Right cardiac atrium (tissue), 5 donors: ENCODE results near the gene TMEM59L. TPM values are rescaled to one million over a fixed set of nuclear protein-coding genes. Genes with fewer than 3 reads are reported as not detected.

Experiments
- ATAC-seq, 2 donors: fragments of 200-7000 bp; cut with Tn5 transposase; one replicate each; pipeline versions ENCODE4 v1.8.0 to v1.9.1; 2020; ENCODE audit warnings: moderate library complexity in 2 of 2, mild to moderate bottlenecking in 1 of 2
- DNase-seq, 3 donors: peaks; one replicate each; pipeline ENCODE4 v3.0.0-alpha.2; 2020
- H3K27ac ChIP-seq: one replicate; pipeline ENCODE4 v1.5.1; 2013; ENCODE audit warnings: mild to moderate bottlenecking, low read length, control low read depth, moderate library complexity
- H3K27me3 ChIP-seq: one replicate; pipeline ENCODE4 v1.6.1; 2013; ENCODE audit not compliant: control insufficient read depth, insufficient read depth
- H3K4me1 ChIP-seq: one replicate; pipeline ENCODE4 v1.6.1; 2013; ENCODE audit warnings: low read length; ENCODE audit not compliant: control insufficient read depth, insufficient read depth
- H3K4me3 ChIP-seq: one replicate; pipeline ENCODE4 v1.5.1; 2013; ENCODE audit warnings: low read length, control low read depth
- H3K9me3 ChIP-seq: one replicate; pipeline ENCODE4 v1.6.1; 2013; ENCODE audit warnings: low read length; ENCODE audit not compliant: control insufficient read depth
- whole genome bisulfite sequencing: extraction: QIAGEN DNeasy Blood & Tissue Kit; methylation state at CpG from one replicate; pipeline ENCODE4 v1.1.7; 2013; 5-methylcytosine and 5-hydroxymethylcytosine counted together
- intact Hi-C, 4 donors: fragments of 100-400 bp; cut with DNase I; formaldehyde crosslinking; loops; one replicate each; pipeline versions ENCODE4 v1.11.0 to v1.14.0; 2022 to 2023
- polyA plus RNA-seq: library from polyadenylated mRNA; stranded (reverse); fragments of 200-250 nt; gene quantifications from one replicate; pipeline ENCODE4 v1.2.3, GENCODE V29; 2013
- total RNA-seq, 4 donors: library from RNA; stranded (reverse); fragmentation: NEBNext Ultra II Directional; extraction: Animal tissue kit (Norgen Biotek cat#: 25700); gene quantifications; one replicate each; pipeline ENCODE4 v1.2.1, GENCODE V29; 2021
- donor health status: healthy with polysubstance abuse.
- donor health status: DM: no; HTN: yes; CAD: no.
- donor health status: DM: no; HTN: no; CAD: no.
- donor health status: DM: no; HTN: yes; CAD: no; lungs with severe emphysema.
- donor health status: DM: yes; HTN: yes; CAD: no.

TMEM59L gene
- total and polyA plus RNA-seq, 5 donors = 2.2 to 5.9 (median 4.7) TPM

DNA sequence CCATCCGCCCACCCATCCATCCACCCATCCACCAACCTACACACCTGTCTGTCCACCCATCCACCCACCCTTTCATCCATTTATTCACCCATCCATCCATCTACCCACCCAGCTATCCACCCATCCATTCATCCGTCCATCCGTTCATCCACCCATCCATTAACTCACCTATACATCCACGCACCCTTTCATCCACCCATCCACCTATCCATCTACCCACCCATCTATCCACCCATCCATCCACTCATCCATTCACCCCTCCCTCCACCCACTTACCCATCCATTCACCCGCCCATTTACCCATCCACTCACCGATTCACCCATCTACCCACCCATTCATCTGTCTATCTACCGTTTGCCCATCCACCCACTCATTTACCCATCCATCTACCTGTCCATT is 41.8 kb downstream of the TMEM59L start:
- DNase-seq (no peak), ATAC-seq (no peak)
- peaks cover 26% of the 10 kb centered on the region for H3K4me1 ChIP-seq
- H3K27ac ChIP-seq = no peak overlapping the region
- 97% methylated on average over 7 of the region's 7 CpGs for WGBS
- no peak overlapping the region for H3K4me3 ChIP-seq
- no peaks in the 10 kb centered on the region for H3K9me3 ChIP-seq
- intact Hi-C loops = no loop called here
- H3K27me3 ChIP-seq = no peaks in the 10 kb centered on the region

DNA sequence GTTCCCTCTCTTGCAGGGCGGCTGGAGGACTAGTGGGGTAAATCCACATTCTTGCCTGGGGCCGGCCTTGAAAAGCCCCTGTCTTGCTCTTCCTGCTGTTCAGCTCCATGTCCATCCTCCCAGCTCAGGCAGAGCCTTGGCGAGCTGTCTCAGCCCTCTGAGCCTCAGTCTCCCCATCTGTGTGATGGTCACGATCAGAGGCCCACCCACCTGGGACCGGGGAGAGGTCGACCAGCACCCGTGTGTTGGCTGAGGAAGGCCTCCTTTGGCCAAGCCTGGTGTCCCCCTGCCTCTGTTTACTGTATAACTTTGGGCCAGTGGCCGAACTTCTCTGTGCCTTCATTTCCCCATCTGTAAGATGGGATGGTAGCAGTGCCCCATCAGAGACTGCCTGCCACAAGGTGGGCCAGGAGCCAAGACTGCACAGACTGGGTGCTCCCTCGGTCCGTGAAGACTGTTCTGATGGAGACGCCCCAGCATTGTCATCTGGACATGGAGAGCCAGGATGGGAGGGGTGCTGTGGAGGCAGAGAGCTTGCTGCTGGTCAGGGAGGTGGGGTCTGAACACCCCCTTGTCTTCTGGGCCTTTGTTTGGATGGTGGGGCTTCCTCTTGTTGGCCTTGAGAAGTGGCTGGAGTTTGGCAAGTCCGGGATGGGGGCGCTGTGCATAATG is 42.6 kb downstream of the TMEM59L start:
- H3K27me3 ChIP-seq = no peaks in the 10 kb centered on the region
- H3K27ac ChIP-seq = no peak overlapping the region
- H3K4me1 ChIP-seq = peaks cover 23% of the 10 kb centered on the region
- intact Hi-C loops = no loop called here
- no peak for DNase-seq
- H3K9me3 ChIP-seq = no peaks in the 10 kb centered on the region
- ATAC-seq = no peak
- H3K4me3 ChIP-seq = no peak overlapping the region
- WGBS = 96% methylated on average over 13 of the region's 13 CpGs

DNA sequence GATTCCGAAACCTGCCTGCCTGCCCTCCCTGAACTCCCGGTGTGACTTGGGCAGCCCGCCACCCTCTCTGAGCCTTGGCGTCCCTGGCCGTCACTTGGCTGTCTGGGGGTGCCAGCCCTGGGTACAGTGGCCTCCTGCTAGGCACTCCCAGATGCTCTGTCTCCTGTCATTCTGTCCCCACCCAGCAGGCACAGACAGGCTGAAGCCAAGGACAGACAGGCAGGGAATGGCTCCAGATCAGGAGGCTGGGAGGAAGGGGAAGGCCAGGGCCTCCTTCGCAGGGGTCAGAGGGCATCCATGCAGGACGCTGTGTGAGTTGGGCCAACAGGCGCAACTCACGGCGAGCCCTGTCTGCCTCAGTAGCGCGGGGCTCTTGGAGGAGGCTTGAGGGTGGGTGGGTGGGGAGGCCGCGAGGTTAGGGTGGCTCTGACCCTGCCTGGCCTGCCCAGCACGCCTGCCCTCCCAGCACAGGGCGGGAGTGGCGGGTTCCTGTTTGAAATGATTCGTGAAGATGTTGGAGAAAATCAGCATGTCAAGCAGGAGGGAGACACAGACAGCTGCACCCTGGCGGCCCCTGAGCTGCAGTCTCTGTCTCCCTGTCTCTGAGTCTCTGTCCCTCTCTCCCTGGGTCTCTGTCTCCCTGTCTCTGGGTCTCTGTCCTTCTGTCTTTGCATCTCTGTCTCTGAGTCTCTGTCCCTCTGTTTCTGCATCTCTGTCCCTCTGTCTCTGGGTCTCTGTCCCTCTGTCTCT is 43.8 kb downstream of the TMEM59L start:
- no peaks in the 10 kb centered on the region for H3K27me3 ChIP-seq
- WGBS = 79% methylated on average over 19 of the region's 19 CpGs
- no peak overlapping the region for H3K27ac ChIP-seq
- H3K4me3 ChIP-seq = no peak overlapping the region
- H3K4me1 ChIP-seq = peaks cover 17% of the 10 kb centered on the region
- DNase-seq = peak in 2 of 3 donors; percentile 61 to 70
- intact Hi-C loops = no loop called here
- no peak for ATAC-seq
- no peaks in the 10 kb centered on the region for H3K9me3 ChIP-seq

DNA sequence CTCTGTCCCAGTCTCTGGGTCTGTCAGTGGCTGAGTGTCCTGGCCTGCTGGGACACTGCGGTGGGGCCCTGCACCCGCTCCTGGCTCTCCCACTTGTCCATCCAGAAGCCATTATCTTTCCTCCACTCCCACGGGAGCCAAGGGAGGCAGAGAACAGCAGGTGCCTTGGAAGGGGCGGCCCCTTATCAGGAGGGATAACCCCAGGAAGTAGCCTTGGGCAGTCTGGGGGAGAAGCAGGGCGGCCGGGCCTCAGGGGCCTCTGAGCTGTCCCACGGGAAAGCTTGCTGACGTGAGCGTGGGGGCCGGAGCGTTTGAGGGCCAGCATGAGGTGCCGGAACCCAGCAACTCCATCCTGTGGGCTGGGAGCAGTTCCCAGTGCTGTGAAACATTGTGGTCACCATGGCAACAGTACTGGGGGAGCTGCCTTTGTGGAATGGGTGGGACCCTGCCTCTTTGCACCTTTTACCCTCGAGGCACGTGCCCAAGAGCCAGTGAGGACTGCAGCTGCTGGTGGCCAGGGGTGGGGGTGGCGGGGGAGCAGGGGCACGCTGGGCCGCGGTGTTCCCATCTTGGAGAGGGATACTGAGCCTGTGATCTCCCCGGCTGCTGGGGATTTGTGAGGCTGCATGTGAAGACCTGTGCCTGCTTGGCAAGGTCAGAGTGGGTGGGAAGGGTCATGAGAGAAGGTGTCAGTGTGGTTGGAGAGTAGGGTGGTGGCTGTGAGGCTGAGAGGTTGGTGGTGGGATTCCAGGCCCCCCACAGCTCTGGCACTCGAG is 45.1 kb downstream of the TMEM59L start:
- ATAC-seq (peak; percentile 9 to 64), DNase-seq (peak; percentile 86 to 90 (median 89))
- peak overlapping the region; percentile 63 for H3K27ac ChIP-seq
- no peak overlapping the region for H3K4me3 ChIP-seq
- no peaks in the 10 kb centered on the region for H3K9me3 ChIP-seq
- 32% methylated on average over 20 of the region's 20 CpGs for WGBS
- no peaks in the 10 kb centered on the region for H3K27me3 ChIP-seq
- H3K4me1 ChIP-seq = peaks cover 16% of the 10 kb centered on the region
- intact Hi-C loops = no loop called here

DNA sequence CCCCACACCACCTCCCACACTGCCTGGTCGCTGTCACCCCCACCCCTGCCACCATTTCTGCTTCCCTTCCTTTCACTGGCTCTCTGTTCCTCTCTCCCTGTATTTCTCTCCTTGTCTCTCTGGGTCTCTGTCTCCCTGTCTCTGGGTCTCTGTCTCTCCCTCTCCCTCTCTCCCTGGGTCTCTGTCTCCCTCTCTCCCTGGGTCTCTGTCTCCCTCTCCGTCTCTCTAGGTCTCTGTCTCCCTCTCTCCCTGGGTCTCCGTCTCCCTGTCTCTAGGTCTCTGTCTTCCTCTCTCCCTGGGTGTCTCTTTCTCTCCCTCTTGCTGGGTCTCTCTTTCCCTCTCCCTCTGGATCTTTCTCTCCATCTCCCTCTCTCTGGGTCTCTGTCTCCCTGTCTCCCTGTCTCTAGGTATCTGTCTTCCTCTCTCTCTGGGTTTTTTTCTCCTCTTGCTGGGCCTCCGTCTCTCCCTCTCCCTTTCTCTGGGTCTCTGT is 45.7 kb downstream of the TMEM59L start:
- peaks cover 16% of the 10 kb centered on the region for H3K4me1 ChIP-seq
- H3K27ac ChIP-seq = peak overlapping the region; percentile 63
- intact Hi-C loops = no loop called here
- H3K4me3 ChIP-seq = no peak overlapping the region
- H3K27me3 ChIP-seq = no peaks in the 10 kb centered on the region
- DNase-seq (no peak), ATAC-seq (no peak)
- 85% methylated on average over 4 of the region's 4 CpGs for whole genome bisulfite sequencing
- H3K9me3 ChIP-seq = no peaks in the 10 kb centered on the region

DNA sequence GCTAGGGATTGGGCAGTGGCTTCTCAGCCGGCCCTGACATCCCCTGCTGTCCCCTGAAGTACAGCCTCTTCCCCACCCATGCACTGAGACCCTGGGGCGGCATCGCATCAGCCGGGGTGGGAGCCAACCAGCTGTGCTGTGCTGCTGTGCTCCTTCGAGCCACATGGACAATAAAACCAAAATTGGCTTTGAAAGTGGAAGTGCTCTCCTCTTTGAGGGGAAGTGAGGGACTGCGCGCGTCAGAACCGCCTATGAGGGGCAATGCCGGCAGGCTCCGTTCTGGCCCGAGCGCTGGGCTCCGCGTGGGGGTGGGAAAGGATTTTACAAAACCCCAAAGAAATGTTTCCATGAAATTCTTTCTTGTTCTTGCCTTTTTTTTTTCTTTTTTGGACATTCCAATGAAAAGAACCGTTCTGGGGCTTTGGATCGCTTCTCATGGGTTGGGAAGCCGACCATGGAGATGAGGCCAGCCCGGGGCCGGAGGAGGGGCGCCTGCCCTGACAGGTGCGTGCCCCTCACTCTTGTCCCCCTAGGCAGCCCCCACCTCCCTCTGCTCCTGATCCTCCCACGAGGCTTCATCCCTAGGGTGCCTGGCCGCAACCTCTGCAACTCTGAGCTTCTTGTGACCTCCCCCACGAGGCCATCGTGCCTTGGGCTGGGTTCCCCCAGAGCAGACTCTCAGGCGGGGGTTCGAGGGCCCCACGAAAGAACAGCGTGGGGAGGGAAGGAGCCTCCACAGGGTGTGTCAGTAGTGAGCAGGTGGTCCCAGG is 46.8 kb downstream of the TMEM59L start:
- intact Hi-C loops = no loop called here
- Histone ChIP-seq H3K4me1 (peaks cover 16% of the 10 kb centered on the region), H3K9me3 (no peaks in the 10 kb centered on the region), H3K27me3 (no peaks in the 10 kb centered on the region), H3K4me3 (no peak overlapping the region), H3K27ac (peak overlapping the region; percentile 87)
- peak; percentile 84 to 89 (median 89) for DNase-seq
- peak; percentile 49 to 54 for ATAC-seq
- 41% methylated on average over 30 of the region's 30 CpGs for WGBS

DNA sequence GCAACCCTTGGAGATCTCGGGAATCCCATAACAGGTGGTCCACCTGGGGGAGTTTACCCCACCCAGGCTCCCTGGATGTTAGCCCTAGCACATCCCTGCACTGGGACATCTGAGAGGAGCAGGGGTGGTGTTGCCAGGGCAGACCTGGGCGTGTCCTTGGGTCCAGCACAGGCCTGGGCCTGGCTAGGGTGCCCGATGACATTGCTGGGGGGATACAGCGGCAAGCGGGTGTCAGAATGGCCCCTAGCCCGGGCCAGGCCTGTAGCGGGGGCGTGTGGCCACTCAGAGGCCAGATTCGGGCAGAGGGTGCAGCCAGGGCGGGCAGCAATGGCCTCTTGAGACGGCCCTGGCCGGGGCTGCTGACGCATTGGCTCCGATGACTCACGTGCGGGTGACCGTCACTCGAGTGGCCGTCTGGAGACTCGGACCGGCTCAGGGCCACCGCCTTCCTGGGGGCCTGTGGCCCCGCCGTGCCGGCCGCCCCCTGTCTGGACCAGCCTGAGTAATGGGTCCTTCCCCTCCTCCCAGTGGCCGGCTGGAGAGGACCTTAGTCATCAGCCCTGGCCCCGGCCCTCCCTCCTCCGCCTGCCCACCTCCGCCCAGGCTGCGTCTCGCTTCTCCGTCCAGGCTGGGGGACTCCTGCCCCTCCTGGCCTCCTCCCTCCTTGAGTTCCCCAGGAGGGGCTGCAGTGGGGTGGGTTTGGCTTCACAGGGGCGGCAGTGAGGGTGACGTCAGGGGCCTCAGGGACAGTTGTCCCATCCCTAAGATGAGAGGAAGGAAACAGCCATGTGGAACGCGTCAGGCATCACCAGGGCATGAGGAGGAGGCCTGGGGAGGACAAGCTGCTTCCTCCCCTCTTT is 47.6 kb downstream of the TMEM59L start:
- whole genome bisulfite sequencing = 60% methylated on average over 37 of the region's 37 CpGs
- Histone ChIP-seq H3K27ac (peak overlapping the region; percentile 87), H3K4me3 (no peak overlapping the region), H3K4me1 (peaks cover 16% of the 10 kb centered on the region), H3K9me3 (no peaks in the 10 kb centered on the region), H3K27me3 (no peaks in the 10 kb centered on the region)
- peak; percentile 93 to 95 (median 93) for DNase-seq
- intact Hi-C loops = no loop called here
- peak; percentile 76 to 82 for ATAC-seq

DNA sequence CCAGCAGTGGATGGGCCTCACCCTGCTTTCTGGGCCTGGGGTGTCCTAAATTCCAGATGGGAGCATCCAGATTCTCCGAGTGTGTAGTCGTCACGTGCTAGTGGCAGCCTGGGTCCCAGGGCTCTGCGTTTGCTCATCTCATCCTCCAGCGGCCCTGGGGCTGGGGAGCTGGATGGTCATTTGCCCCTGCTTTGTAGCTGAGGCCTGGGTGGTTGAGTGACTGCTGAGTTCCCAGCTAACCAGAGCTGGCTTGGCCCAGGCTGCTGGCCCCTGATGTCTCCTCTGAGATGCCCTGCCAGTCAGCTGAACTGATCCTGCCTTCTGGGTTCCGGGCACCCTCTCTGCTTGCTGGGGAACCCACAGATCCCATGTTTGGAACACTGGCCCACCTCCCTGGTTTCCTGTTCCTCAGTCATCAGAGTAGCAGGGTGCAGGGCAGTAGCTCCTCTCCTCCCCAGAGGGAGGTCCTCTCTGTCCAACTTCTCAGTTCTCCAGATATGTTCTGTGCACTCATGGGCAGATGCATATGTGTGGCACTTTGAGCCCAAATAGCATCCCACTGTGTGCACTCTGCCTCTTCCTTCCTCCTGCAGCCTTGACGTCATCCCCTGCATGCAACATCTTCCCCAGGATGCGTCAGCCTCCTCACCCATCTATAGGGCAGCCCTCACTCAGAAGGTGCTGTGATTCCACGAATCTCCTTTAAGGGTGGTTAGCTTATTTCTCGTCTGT is 48.4 kb downstream of the TMEM59L start:
- intact Hi-C loops = no loop called here
- no peak for DNase-seq
- no peak for ATAC-seq
- WGBS = 78% methylated on average over 10 of the region's 10 CpGs
- H3K4me3 ChIP-seq = no peak overlapping the region
- H3K9me3 ChIP-seq = no peaks in the 10 kb centered on the region
- no peaks in the 10 kb centered on the region for H3K27me3 ChIP-seq
- peak overlapping the region; percentile 13 for H3K27ac ChIP-seq
- peaks cover 16% of the 10 kb centered on the region for H3K4me1 ChIP-seq

DNA sequence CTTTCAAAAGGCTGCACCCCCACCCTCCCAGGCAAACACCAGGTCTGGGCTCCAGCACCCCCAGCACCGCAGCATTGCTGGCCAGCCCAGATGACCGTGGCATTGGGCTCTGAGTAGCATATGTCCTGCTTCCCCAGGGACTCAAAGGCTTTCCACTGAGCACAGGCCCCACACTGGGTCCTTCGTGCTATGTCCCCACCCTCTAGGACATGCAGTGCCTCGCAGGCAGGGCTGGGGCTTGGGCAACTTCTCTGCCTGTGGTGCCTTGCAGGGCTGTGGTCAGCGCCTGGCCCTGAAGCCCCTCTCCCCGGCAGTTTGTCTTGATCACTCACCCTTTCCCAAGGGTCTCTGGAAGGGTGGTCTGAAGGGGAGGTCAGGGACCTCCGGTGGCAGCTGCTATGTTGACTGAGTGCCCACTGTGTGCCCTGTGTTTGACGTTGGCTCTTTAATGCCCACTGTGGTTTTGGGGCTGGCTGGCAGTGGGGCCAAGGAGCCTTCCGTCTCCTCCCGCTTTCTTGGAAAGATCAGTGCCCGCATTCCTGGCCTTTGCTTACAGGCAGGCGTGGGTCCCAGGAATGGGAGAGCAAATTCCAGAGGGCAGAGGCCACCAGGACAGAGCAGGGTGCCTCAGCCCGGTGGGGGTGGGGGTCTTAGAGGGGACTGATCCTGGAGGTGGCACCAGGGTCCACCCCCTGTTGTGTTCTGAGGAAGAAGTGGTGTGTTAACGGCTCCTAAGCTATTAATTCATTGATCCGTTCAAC is 50.5 kb downstream of the TMEM59L start:
- ATAC-seq (no peak), DNase-seq (peak in 1 of 3 donors; percentile 56)
- H3K4me3 ChIP-seq = no peak overlapping the region
- no peaks in the 10 kb centered on the region for H3K27me3 ChIP-seq
- intact Hi-C loops = no loop called here
- 78% methylated on average over 15 of the region's 15 CpGs for WGBS
- no peak overlapping the region for H3K27ac ChIP-seq
- peaks cover 5% of the 10 kb centered on the region for H3K4me1 ChIP-seq
- H3K9me3 ChIP-seq = no peaks in the 10 kb centered on the region
